GM23338 (cell line): ENCODE data around the gene LRCH3. TPM values are rescaled to one million over a fixed set of nuclear protein-coding genes. Genes with fewer than 3 reads are reported as not detected.

ENCODE experiments used
- ATAC-seq: fragments of 200-7000 bp; cut with Tn5 transposase; 3 replicates; pipeline ENCODE4 v1.9.1; 2020
- DNase-seq: peaks from one replicate; pipeline ENCODE4 v3.0.0-alpha.2; 2015; ENCODE audit warnings: low spot score
- H2AFZ ChIP-seq: fragments of 200-600 bp; sonication (generic); 2 replicates; pipeline ENCODE4 v1.8.0; 2016; ENCODE audit warnings: antibody characterized with exemption, mild to moderate bottlenecking, moderate library complexity
- H3F3A ChIP-seq: fragments of 200-600 bp; sonication (generic); replicated peaks from 2 replicates; pipeline ENCODE4 v1.8.0; 2017; ENCODE audit warnings: antibody characterized with exemption, mixed run types, low read depth
- H3K27ac ChIP-seq: fragments of 200-600 bp; sonication (generic); 2 replicates; pipeline ENCODE4 v1.6.1; 2016; ENCODE audit warnings: low read depth
- H3K27me3 ChIP-seq: fragments of 200-600 bp; sonication (generic); 2 replicates; pipeline ENCODE4 v1.8.0; 2016; ENCODE audit warnings: mild to moderate bottlenecking, mixed run types, moderate library complexity; ENCODE audit not compliant: insufficient read depth
- H3K36me3 ChIP-seq: fragments of 200-600 bp; sonication (generic); 2 replicates; pipeline ENCODE4 v1.8.0; 2016; ENCODE audit warnings: mild to moderate bottlenecking; ENCODE audit not compliant: insufficient read depth
- H3K4me1 ChIP-seq: fragments of 200-600 bp; sonication (generic); 2 replicates; pipeline ENCODE4 v1.8.0; 2016; ENCODE audit warnings: mild to moderate bottlenecking, moderate library complexity; ENCODE audit not compliant: insufficient read depth
- H3K4me2 ChIP-seq: fragments of 200-600 bp; sonication (generic); 2 replicates; pipeline ENCODE4 v1.7.1; 2017; ENCODE audit warnings: mixed run types
- H3K4me3 ChIP-seq: fragments of 200-600 bp; sonication (generic); 2 replicates; pipeline ENCODE4 v1.6.1; 2016; ENCODE audit warnings: mixed run types
- H3K79me2 ChIP-seq: fragments of 200-600 bp; sonication (generic); replicated peaks from 2 replicates; pipeline ENCODE4 v1.8.0; 2017; ENCODE audit warnings: mild to moderate bottlenecking; ENCODE audit not compliant: insufficient read depth
- H3K9me2 ChIP-seq: fragments of 200-600 bp; sonication (generic); 2 replicates; pipeline ENCODE4 v1.8.0; 2017; ENCODE audit not compliant: insufficient read depth
- H4K20me1 ChIP-seq: fragments of 200-600 bp; sonication (generic); replicated peaks from 2 replicates; pipeline ENCODE4 v1.8.0; 2017; ENCODE audit warnings: mild to moderate bottlenecking; ENCODE audit not compliant: insufficient read depth
- H3K27ac Mint-ChIP-seq: 2 replicates; pipeline ENCODE4 v1.8.0; 2020; ENCODE audit warnings: inconsistent platforms, mild to moderate bottlenecking, moderate library complexity, mixed read lengths
- H3K27me3 Mint-ChIP-seq: 3 replicates; pipeline ENCODE4 v1.8.0; 2022; ENCODE audit warnings: low read depth, mild to moderate bottlenecking, moderate library complexity, mixed read lengths, inconsistent platforms; ENCODE audit not compliant: insufficient read depth, poor library complexity
- H3K36me3 Mint-ChIP-seq: 3 replicates; pipeline ENCODE4 v1.8.0; 2021; ENCODE audit warnings: low read depth, mild to moderate bottlenecking, inconsistent platforms, moderate library complexity, mixed read lengths
- H3K4me1 Mint-ChIP-seq: 3 replicates; pipeline ENCODE4 v1.8.0; 2020; ENCODE audit warnings: mild to moderate bottlenecking, inconsistent platforms, mixed read lengths
- H3K4me3 Mint-ChIP-seq: 3 replicates; pipeline ENCODE4 v1.8.0; 2021; ENCODE audit warnings: moderate library complexity, mild to moderate bottlenecking, inconsistent platforms, mixed read lengths
- H3K9me3 Mint-ChIP-seq: 3 replicates; pipeline ENCODE4 v1.8.0; 2020; ENCODE audit warnings: moderate library complexity, mild to moderate bottlenecking, inconsistent platforms, mixed read lengths
- JUNB ChIP-seq: IDR thresholded peaks from one replicate; pipeline ENCODE4 v1.6.1; 2016; ENCODE audit warnings: antibody characterized with exemption; ENCODE audit not compliant: unreplicated experiment
- NANOG ChIP-seq: IDR thresholded peaks from 2 replicates; pipeline ENCODE4 v1.6.1; 2016; ENCODE audit warnings: antibody characterized with exemption, borderline replicate concordance
- POLR2AphosphoS5 ChIP-seq: IDR thresholded peaks from 2 replicates; pipeline ENCODE4 v1.6.1; 2016; ENCODE audit warnings: antibody characterized with exemption, low read depth
- REST ChIP-seq: IDR thresholded peaks from one replicate; pipeline ENCODE4 v1.6.1; 2018; ENCODE audit warnings: antibody characterized with exemption; ENCODE audit not compliant: unreplicated experiment
- STAT1 ChIP-seq: IDR thresholded peaks from one replicate; pipeline ENCODE4 v1.6.1; 2016; ENCODE audit warnings: antibody characterized with exemption; ENCODE audit not compliant: unreplicated experiment
- ZNF462 ChIP-seq: fragments of 250-450 bp; sonication (Bioruptor Pico); IDR thresholded peaks from 2 replicates; pipeline ENCODE4 v1.5.0; 2020; ENCODE audit warnings: mild to moderate bottlenecking, moderate library complexity
- polyA plus RNA-seq: library from polyadenylated mRNA; unstranded; fragments of >200 nt; fragmentation: Nextera tagmentation; extraction: Ambion mirVana; gene quantifications from 2 replicates; pipeline ENCODE4 v1.2.1, GENCODE V29; 2016
- total RNA-seq: library from RNA; depleted of rRNA; stranded (reverse); fragments of >200 nt; shearing (Covaris generic); gene quantifications from 2 replicates; pipeline ENCODE4 v1.2.3, GENCODE V29; 2014

Gene LRCH3
- total and polyA plus RNA-seq, 2 experiments from 2014 or later = 22.9 to 60.0 TPM

GRCh38 chr3:197791892-197792647 lies 1.0 kb downstream of the LRCH3 start (continued):
- TF ChIP-seq ZNF462 (no peak), NANOG (no peak), STAT1 (no peak), JUNB (no peak), POLR2AphosphoS5 (no peak)

GRCh38 chr3:197793247-197793646 lies 2.2 kb downstream of the LRCH3 start:
- H2AFZ ChIP-seq = no peak overlapping the region
- H3K4me1 Mint-ChIP-seq = peaks cover 5% of the 10 kb centered on the region; the same call in 2 of the 3 replicates
- 0 out of 2 replicates have a peak, but pooled peaks cover 5% of the 10 kb centered on the region for H3K27me3 ChIP-seq
- H3K36me3 Mint-ChIP-seq = peaks cover 3% of the 10 kb centered on the region; the same call in 1 of the 3 replicates
- H3K27ac Mint-ChIP-seq = no peak overlapping the region
- H3K4me3 ChIP-seq = 0 out of 2 replicates have a peak overlapping the region, but pooled peaks have one; percentile 2
- H3K27me3 Mint-ChIP-seq = peaks cover 3% of the 10 kb centered on the region
- no peaks in the 10 kb centered on the region for H3K4me1 ChIP-seq
- no peaks in the 10 kb centered on the region for H3K9me3 Mint-ChIP-seq
- peaks cover 20% of the 10 kb centered on the region for H4K20me1 ChIP-seq
- H3F3A ChIP-seq = peaks cover 4% of the 10 kb centered on the region; the same call in 1 of the 2 replicates
- ATAC-seq (no peak), DNase-seq (no peak)
- no peak overlapping the region for H3K27ac ChIP-seq
- H3K36me3 ChIP-seq = no peaks in the 10 kb centered on the region
- H3K4me2 ChIP-seq = 0 out of 2 replicates have a peak overlapping the region, but pooled peaks have one; percentile 25
- no peaks in the 10 kb centered on the region for H3K9me2 ChIP-seq
- H3K79me2 ChIP-seq = peaks cover 68% of the 10 kb centered on the region
- peak overlapping the region; percentile 30; the same call in 1 of the 3 replicates for H3K4me3 Mint-ChIP-seq
- TF ChIP-seq REST = no peak
